Measurements from ENCODE around the gene ZNF407.

Gene ZNF407

GRCh38 chr18:74796841-74797576 lies 199.3 kb downstream of the ZNF407 start:
- no peak for DNase-seq

- DNase-seq, result no peak
Observed at GRCh38 chr18:74797577-74798151, 200.0 kb downstream of the ZNF407 start.

- no peak for DNase-seq
Observed at GRCh38 chr18:74799542-74799941, 201.9 kb downstream of the ZNF407 start.

- no peak for DNase-seq
Observed at GRCh38 chr18:74800098-74800497, 202.4 kb downstream of the ZNF407 start.

GRCh38 chr18:74803117-74803516 lies 205.4 kb downstream of the ZNF407 start:
- DNase-seq, result no peak

GRCh38 chr18:74803769-74804168 lies 206.1 kb downstream of the ZNF407 start:
- DNase-seq, result no peak

- no peak for DNase-seq
Observed at GRCh38 chr18:74804677-74805076, 207.0 kb downstream of the ZNF407 start.

- DNase-seq, result no peak
Observed at GRCh38 chr18:74806073-74806472, 208.4 kb downstream of the ZNF407 start.

GRCh38 chr18:74806700-74807416 lies 209.2 kb downstream of the ZNF407 start:
- no peak for DNase-seq

- no peak for DNase-seq
Observed at GRCh38 chr18:74817576-74817975, 219.9 kb downstream of the ZNF407 start.

GRCh38 chr18:74818516-74819175 lies 221.0 kb downstream of the ZNF407 start:
- DNase-seq, result no peak

GRCh38 chr18:74819433-74820059 lies 221.9 kb downstream of the ZNF407 start:
- no peak for DNase-seq

- DNase-seq, result no peak
Observed at GRCh38 chr18:74820160-74820780, 222.6 kb downstream of the ZNF407 start.

GRCh38 chr18:74825460-74825859 lies 227.8 kb downstream of the ZNF407 start:
- no peak for DNase-seq

GRCh38 chr18:74826572-74826971 lies 228.9 kb downstream of the ZNF407 start:
- no peak for DNase-seq

- DNase-seq, result no peak
Observed at GRCh38 chr18:74828200-74828599, 230.5 kb downstream of the ZNF407 start.

- DNase-seq, result no peak
Observed at GRCh38 chr18:74831571-74832250, 234.0 kb downstream of the ZNF407 start.

- no peak for DNase-seq
Observed at GRCh38 chr18:74832381-74832780, 234.7 kb downstream of the ZNF407 start.

- no peak for DNase-seq
Observed at GRCh38 chr18:74832999-74833398, 235.3 kb downstream of the ZNF407 start.

- no peak for DNase-seq
Observed at GRCh38 chr18:74834424-74835309, 237.0 kb downstream of the ZNF407 start.

Data from stimulated activated CD4-positive, alpha-beta T cell treated with anti-CD3 and anti-CD28 coated beads, Interleukin-12 subunit alpha, Interleukin-12 subunit beta, amount 100 ng/mL, for 4 hours (primary cell).